IPS-11a (cell line): Measurements from ENCODE around the gene VDR.

Experiments
- H3K4me3 ChIP-seq: one replicate; pipeline ENCODE4 v1.5.1; 2013; ENCODE audit warnings: low read depth, low read length, control low read depth

The VDR gene

DNA sequence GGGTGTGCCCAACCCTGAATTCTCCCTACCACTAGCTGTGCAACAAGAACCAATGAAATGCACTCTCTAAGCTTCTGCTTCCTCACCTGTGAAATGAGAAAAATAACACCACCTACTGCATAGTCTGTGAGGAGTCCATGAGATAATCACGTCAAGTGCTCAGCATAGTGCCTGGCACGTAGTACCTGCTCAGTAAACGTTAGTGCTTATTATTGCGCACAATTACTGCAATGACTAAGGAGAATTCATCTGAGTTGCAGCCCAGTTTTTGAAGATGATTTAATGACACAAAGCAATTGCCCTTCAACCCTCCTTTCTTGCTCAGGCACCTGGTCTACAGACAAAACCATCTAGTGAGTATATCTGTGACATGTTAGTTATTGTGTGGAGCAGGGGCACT, 8.8 kb downstream of the VDR start:
- no peak overlapping the region for H3K4me3 ChIP-seq

DNA sequence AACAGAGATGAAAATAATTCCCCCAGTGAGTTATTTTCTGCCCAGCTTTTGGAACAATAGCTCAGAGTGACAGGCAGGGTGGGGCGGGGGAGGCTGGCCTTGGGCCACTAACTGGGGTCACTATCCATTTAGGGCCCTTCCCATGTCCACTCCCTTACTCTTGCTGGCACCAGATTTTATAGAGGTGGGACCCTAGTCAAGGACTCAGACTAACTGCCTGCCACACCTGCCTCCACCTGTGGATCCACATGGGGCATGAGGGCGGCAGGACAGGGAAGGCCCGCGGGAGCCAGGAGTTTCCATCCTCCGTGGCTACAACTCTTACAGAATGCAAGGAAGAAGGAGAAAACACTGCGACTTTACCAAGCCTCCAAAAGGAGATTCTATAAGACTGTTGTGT, 10.1 kb downstream of the VDR start:
- H3K4me3 ChIP-seq: no peak overlapping the region

DNA sequence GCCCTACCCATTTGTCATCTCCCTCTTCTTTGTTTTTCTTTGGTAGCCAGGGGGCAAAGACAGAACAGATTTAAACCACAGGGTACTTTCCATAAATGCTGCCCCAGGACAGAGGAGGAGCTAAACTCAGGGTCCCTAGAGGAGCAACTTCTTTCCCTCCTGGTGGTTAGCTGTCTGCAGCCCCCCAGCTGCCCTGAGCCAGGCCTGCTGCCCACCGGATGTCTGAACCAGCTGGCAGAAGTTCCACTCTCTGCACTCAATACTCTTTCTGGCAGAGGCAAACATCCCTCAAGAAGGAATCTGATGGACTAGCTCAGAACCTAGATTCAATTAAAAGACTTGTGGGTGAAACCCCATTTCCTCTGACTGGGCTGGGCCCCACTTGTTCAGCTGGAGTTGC, 10.7 kb downstream of the VDR start:
- H3K4me3 ChIP-seq: no peak overlapping the region

DNA sequence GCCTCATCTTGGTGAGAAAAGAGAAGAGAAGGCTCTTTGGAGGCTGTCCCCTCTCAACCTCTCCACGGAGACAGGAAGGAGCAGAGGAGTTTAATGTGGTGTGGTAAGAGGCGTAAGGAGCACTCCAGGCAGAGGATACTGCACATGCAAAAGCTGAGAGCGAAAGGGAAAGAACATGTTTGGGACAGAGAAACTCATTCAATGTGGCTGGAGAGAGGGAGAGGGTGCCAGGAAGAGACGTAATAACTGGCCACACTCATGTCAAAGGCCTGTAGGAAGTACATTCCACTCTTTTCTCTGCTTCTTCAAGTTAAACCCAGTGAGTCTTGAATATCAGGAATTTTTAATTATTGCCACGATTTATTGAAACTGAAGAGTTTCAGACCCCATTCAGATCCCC, 12.0 kb downstream of the VDR start:
- H3K4me3 ChIP-seq: no peak overlapping the region

DNA sequence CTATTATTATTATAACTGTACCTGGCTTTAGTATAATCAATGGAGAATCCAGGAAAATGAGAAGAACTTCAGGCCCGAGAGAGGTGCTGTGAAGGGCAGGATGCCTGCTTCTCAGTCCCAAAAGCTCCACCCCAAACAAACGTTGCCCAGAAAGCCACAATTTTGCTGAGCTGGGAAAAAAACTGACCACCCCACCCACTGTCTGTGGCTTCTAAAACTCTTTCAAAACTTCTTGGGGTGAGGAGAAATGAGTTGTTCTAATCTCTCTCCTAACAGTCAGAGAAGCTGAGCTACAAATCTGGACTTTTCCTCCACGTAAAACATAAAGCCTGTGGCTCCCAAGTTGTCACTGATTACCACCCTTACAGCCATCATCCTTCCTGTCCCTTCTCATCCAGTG, 13.4 kb downstream of the VDR start:
- no peak overlapping the region for H3K4me3 ChIP-seq

DNA sequence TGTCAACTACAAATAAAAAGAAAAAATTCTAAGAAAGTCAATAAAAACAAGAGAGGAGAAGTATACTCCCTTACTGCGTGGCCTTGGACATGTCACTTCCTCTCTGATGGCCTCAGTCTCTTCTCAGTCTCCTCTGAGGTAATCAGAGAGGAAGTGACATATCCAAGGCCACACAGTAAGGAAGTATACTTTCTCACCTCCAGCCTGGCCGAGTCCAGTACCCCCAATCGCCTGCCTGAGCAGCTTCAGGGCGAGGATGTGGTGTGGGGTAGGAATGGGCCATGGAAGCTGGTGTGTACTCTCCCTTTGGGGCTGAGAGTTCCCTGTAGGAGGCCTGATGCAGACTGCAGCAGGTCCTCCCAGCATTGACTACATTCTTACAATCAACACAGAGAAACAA, 15.8 kb downstream of the VDR start:
- H3K4me3 ChIP-seq: no peak overlapping the region

DNA sequence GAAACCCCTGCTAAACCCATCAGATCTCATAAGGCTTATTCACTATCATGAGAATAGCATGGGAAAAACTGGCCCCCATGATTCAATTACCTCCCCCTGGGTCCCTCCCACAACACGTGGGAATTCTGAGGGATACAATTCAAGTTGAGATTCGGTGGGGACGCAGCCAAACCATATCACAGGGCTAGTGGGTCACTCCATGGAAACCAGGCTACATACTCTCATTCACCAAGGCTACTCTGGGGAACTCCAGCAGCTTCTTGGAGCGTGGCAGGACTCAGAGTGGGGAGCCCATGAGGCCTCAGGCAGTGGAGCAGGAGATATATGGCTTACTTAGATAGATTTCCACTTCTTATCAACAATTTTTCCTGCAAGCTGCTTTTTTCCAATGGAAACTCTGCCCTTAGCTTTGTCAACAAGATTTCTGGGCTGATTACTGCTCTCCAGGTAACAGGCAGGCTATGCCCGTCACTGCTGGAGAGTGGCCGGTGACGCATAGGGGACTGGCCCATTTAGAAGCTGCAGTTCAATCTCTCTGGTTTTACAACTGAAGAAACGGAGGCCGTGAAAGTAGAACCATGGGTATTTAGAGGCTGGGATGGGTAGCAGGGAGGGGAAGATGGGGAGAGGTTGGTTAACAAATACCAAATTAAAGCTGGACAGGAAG, 16.5 kb downstream of the VDR start:
- H3K4me3 ChIP-seq: no peak overlapping the region

DNA sequence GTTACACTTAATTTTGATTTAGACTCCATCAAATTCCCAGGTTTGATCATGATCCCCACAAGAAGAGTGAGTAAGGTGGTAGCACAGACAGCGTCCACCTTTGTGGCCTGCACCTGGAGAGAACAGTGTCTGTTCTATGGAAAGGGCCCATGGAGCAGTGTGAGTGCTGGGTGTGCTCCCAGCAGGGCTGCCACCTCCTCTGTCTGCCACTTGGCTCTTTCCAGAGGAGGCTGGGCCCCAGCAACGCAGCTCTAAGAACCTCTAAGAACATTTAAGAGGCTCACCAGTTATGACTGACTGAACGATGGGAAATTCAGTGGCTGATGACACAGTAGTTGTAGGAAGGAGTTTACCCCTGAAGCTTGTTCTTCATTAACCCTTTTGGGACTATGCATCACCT, 17.3 kb downstream of the VDR start:
- H3K4me3 ChIP-seq: no peak overlapping the region

DNA sequence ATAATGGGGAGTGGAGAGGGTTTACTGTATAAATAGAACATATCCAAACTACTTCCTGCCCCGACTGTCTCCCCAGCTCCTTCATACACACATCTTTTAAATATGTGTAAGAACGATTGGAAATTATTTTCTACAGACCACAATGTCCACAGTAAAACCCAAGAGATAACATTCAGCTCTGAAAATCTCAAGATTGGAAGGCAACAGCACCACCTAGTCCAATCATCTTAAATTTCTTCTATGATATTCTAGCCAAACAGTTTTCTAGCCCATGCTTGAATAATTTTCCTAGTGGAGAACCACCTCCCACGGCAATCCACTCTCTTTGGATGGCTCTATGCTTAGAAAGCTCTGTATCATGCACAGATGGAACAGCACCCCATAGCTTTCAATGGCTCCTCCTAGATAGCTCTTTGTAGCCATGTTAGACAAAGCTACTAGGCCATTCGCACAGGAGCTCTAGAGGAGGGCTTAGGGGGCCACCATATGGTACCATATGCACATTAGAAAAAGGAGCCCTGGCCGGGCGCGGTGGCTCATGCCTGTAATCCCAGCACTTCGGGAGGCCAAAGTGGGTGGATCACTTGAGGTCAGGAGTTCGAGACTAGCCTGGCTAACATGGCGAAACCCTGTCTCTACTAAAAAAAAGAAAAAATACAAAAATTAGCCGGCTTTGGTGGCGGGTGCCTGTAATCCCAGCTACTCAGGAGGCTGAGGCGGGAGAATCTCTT, 18.1 kb downstream of the VDR start:
- H3K4me3 ChIP-seq: no peak overlapping the region

DNA sequence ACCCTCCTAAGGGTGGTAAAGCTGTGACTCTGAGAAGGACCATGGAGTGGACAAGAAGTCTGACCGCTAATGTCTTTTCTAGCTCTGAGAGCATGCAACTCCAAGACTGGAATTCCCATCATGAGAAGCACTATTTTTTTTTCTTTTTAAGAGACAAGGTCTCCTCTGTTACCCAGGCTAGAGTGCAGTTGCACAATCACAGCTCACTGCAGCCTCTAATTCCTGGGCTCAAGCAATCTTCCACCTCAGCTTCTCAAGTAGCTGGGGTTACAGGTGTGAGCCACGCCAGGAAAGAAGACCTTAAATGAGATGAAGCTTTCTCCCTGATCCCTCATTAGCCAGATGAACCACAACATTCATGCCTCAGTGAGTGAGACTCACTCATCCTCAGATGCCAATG, 19.2 kb downstream of the VDR start:
- no peak overlapping the region for H3K4me3 ChIP-seq

DNA sequence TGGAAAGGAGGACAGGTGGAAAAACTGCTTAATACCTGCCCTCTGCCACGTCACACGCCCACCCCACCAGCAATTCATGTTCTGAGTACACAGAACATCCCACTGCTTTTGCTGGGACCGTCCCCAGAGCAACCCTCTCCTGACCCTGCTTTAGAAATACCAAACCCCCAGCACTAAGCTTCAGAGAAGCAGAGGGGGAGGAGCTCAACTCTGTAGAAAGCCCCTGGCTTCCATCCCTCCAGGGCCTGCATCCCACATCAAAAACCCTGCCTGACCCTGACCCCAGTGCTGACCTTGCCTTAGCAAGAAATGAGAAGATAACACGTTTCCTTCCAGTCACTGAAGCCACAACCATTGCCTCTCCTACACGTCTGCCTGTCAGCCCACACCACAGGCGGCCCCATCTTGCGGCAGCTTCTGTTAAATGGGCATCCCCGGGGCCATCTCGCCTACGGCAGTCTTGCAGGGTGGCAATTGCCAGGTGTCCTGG, 19.7 kb downstream of the VDR start:
- H3K4me3 ChIP-seq: no peak overlapping the region

DNA sequence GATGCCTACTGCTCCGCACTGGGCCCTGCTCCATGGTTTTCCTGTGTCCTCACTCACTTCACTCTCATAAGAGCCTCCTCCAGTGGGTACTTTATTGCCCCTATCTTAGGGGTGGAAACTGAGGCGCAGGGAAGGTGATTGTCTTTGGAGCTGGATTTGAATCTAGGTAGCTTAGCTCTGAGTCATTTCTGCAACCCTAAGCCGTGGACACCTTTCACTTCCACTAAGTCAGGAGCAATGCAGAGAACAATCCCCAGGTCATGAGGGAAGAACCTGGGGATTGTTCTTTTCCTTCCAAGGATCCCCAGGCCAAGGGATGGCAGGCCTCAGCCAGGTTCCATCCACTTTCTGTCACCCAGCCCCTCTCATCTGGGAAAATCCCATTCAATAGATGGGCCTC, 20.3 kb downstream of the VDR start:
- H3K4me3 ChIP-seq: no peak overlapping the region

DNA sequence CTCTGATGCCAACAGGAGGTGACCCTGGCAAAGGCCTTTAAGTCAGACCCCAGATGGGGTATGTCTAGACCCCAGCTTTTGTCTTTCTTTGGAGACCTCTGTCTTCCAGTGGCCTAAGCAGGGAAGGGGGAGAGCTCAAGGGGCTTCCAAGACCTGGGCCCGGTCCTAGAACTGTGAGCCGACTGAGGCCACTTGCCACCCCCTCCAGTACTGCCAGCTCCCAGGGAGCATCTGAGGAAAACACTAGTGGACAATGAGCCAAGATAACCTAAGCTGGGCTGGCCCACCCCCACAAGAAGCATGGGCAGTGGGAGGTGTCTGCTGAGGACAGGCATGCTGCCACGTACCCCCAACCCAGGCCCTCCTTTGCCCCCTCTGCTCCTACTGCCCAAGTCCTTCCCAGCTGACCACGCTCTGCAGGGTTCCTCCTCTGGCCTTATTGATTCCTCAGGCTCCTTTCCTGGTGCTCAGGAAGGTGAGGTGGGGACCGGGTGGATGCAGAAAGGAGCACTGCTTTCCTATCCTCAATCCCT, 21.1 kb downstream of the VDR start:
- no peak overlapping the region for H3K4me3 ChIP-seq

DNA sequence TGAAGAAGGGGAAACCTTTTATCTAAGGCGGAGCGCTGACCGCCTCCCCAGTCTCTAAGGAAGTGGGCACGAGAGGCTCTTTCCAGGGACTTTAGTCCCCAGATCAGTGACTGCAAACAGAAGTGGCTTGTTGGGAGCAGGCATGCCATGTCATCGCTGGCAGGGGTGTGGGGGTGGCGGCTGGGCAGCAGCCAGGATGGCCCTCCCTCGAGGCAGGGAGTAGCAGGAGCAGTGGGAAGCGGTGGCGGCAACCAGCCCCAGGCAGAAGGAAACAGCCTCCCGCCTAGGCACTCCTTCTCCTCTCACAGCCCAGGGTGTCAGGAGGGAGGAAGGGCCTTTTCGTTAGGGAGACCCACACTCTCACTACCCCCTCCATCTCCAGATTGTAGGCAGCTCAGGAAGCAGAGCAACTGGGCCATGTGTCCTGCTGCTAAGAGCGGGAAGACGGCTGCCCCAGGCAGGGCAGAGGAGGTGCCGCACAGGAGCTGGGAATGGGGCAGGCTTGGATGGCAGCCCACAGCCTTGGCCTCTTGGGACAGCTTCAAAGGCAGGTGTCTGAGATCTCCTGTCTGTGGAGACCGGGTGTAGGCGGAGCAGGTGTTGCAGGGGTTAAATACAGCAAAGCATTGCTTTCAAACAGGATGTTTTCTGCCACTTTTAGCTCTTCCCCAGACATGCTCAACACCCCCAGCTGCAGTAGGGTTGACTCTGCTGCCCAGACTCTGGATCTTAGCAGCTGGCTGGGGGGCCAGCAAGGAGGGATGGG, 21.8 kb downstream of the VDR start:
- no peak overlapping the region for H3K4me3 ChIP-seq

DNA sequence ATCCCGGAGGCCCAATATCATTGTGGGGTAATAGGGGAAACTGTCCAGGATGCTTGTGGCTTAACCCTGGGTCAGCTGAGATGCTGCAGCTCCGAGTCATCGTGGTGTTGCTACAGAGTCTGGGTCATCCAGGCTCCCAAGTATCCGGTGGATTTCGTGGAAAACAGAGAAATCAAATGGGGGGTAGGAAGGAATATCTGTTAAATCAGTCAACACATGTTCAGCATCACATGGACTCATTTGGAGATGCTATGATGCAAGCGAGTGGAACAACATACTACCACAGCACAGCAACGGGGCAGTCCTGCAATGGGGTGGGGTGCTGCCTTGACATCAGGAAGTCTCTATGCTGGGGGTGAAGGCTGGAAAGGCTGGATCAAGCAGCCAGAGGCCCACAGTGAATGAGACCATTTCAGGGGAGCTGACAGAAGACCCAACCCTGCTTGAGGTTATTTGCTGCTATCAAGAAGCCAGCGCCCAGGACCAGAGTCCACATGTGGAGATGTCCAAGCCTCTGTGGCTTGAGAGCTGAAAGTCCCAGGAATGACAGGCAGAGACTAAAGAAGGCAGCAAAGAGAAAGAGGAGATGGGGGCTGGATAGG, 22.9 kb downstream of the VDR start:
- no peak overlapping the region for H3K4me3 ChIP-seq

DNA sequence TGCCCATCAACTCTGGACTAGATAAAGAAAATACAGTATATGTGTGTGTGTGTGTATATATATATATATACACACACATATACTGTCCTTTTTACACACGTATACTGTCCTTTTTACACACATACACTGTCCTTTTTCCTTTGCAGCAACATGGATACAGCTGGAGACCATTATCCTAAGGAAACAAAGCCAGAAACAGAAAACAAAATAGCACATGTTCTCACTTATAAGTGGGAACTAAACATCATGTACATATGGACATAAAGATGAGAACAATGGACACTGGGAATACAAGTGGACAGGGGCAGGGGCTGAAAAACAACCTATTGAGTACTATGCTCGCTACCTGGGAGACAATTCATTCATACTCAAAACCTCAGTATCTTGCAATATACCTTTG, 23.7 kb downstream of the VDR start:
- H3K4me3 ChIP-seq: no peak overlapping the region

DNA sequence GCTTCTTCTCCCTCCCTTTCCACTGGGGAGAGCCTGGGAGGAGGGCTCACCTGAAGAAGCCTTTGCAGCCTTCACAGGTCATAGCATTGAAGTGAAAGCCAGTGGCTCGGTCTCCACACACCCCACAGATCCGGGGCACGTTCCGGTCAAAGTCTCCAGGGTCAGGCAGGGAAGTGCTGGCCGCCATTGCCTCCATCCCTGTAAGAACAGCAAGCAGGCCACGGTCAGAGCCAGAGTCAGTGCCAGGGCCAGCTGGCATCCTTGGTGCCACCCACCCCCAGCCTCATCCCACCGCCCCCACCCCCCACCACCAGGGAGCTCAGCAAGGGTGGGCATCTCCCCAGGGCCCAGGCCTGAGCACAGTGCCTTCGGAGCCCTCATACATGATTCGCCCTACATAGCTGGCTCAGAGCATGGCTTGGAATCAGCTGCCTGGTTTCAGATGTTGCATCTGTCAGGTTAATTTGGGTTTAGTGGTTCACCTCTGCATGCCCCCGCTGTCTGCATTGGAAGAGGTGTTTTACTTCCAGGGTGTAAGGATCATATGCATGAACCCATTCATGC, 25.8 kb downstream of the VDR start:
- H3K4me3 ChIP-seq: no peak overlapping the region

DNA sequence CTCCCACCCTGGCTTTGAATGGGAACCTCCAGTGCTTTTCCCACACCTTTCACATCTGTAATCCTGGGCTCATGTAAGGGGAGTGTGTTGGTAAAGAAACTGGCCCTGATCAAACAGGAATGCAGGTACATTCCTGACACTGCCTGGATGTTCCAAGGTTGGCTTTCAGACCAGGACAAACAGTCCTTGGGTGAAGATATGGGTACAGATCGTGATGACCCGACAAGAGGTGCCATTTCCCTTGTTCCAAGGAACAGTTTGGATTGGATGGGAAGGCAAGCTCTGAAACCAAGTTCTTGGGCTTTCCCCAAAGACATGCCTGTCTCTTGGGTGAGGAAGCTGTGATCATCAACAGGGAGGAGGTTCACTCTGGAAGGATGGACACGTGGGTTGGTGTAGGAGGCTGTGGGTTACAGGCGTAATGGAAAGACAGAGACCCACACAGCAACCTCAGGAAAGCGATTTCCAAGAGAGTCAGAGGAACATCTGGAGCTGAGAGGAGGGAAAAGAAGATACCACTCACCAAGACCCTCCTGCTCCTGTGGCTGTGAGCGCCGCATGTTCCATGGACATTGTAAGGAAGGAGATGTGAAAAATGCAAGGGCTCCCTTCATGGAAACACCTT, 26.4 kb downstream of the VDR start:
- no peak overlapping the region for H3K4me3 ChIP-seq

DNA sequence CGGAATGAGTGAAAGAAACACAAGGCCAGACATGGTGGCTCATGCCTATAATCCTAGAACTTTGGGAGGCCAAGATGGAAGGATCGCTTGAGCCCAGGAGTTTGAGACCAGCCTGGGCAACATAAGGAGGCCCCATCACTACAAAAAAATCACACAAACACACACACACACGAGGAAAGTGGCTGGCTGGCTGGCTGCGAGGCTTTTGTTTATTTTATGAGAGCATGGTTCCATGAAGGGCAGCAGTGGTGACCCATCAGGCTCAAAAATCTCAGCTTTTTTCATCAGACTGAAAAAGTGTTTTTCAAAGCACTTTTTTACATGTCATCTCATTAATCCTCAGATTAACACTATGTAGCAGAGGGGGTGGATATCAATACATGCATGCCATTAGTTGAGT, 27.7 kb downstream of the VDR start:
- H3K4me3 ChIP-seq: no peak overlapping the region

DNA sequence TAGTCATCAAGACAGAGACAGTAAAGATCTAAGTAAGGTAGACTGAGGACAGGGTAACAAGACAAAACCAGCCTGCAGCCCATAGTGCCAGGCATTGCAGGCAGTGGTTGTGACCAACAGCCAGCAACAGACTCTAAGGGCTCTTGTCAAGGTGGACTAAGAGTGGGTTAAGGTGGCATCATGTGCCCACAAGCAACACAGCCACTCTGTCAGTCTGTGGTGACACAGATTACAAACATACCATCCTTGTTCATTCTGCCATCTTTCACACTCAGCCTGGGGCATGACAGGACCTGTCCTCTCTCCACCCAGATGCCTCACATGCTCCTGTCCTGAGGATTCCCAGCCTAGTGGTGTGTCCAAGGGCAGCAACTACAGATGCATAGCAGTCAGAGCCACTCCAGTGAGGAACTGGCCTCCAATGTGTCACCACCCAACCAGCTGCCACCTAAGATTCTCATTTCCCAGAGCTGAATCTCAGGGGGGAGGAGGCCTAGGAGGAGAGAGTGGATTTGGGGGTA, 28.3 kb downstream of the VDR start:
- H3K4me3 ChIP-seq: no peak overlapping the region
